DND-41 (cell line): ENCODE data around the gene BTLA.

Experiments
- CTCF ChIP-seq: IDR thresholded peaks from 2 replicates; pipeline ENCODE4 v1.5.1; 2012; ENCODE audit warnings: borderline replicate concordance, low read length, moderate library complexity, mild to moderate bottlenecking; ENCODE audit not compliant: poor library complexity, severe bottlenecking; ENCODE audit errors: extremely low read depth
- EZH2 ChIP-seq: IDR thresholded peaks from 3 replicates; pipeline ENCODE4 v1.6.1; 2012; ENCODE audit warnings: borderline replicate concordance, low read depth, mild to moderate bottlenecking, moderate library complexity, low read length, inconsistent platforms; ENCODE audit not compliant: severe bottlenecking

- TF ChIP-seq CTCF (no peak), EZH2 (no peak)
Observed at GRCh38 chr3:112491373-112491772, 7.9 kb downstream of the BTLA start.
